Thyroid gland (tissue), 4 donors: ENCODE results near the gene CA7. TPM values are rescaled to one million over a fixed set of nuclear protein-coding genes. Genes with fewer than 3 reads are reported as not detected.
A peak's percentile ranks its signal among the peaks of the same experiment; 100 is the strongest.

Source experiments
- DNase-seq, 2 donors: peaks; one replicate each; pipeline ENCODE4 v3.0.0-alpha.2; 2019
- H3K27ac ChIP-seq, 3 donors: fragments of 200-600 bp; sonication (generic); 1 replicate in 2 of 3; 2 replicates in 1 of 3; pipeline ENCODE4 v1.5.1; 2016 to 2019; ENCODE audit warnings: mild to moderate bottlenecking in 1 of 3, moderate library complexity in 1 of 3
- H3K27me3 ChIP-seq: fragments of 200-600 bp; sonication (generic); one replicate; pipeline ENCODE4 v1.5.1; 2019
- H3K36me3 ChIP-seq, 2 donors: fragments of 200-600 bp; sonication (generic); one replicate each; pipeline ENCODE4 v1.5.1; 2016 to 2019
- H3K4me1 ChIP-seq, 2 donors: fragments of 200-600 bp; sonication (generic); one replicate each; pipeline ENCODE4 v1.5.1; 2017 to 2019
- H3K4me3 ChIP-seq, 3 donors: fragments of 200-600 bp; sonication (generic); replicated peaks in 1 of 3; 1 replicate in 2 of 3; 2 replicates in 1 of 3; pipeline ENCODE4 v1.5.1; 2016; ENCODE audit warnings: mild to moderate bottlenecking in 1 of 3
- H3K9me3 ChIP-seq: fragments of 200-600 bp; sonication (generic); one replicate; pipeline ENCODE4 v1.5.1; 2017
- POLR2A ChIP-seq, 2 donors: fragments of 450-650 bp; IDR thresholded peaks; one replicate each; pipeline ENCODE4 v1.6.1; 2017; ENCODE audit warnings: antibody characterized with exemption in 2 of 2, mild to moderate bottlenecking in 2 of 2, moderate library complexity in 1 of 2
- WGBS, 2 donors: methylation state at CpG; one replicate each; pipeline ENCODE4 v1.1.5; 2017; 5-methylcytosine and 5-hydroxymethylcytosine counted together
- intact Hi-C: fragments of 100-400 bp; cut with DNase I; formaldehyde crosslinking; loops from one replicate; pipeline ENCODE4 v1.15.1; 2023
- total RNA-seq, 4 donors: library from RNA; depleted of rRNA; stranded (reverse); fragments of >200 nt; gene quantifications; one replicate each; pipeline ENCODE4 v1.2.3, GENCODE V29; 2016
- TF ChIP-seq, protein P1 (sequence below), 6 experiments: fragments of 200-600 bp in 3 of 6; fragments of 450-650 bp in 3 of 6; sonication (generic) in 3 of 6; IDR thresholded peaks; one replicate each; pipeline ENCODE4 v1.5.1; 2016 to 2019; ENCODE audit warnings: antibody characterized with exemption in 6 of 6, mild to moderate bottlenecking in 2 of 6, inconsistent platforms in 1 of 6, moderate library complexity in 1 of 6

Gene CA7
- total RNA-seq, 4 donors from 2014 or later, result 0.46 TPM; not detected in 3

DNA sequence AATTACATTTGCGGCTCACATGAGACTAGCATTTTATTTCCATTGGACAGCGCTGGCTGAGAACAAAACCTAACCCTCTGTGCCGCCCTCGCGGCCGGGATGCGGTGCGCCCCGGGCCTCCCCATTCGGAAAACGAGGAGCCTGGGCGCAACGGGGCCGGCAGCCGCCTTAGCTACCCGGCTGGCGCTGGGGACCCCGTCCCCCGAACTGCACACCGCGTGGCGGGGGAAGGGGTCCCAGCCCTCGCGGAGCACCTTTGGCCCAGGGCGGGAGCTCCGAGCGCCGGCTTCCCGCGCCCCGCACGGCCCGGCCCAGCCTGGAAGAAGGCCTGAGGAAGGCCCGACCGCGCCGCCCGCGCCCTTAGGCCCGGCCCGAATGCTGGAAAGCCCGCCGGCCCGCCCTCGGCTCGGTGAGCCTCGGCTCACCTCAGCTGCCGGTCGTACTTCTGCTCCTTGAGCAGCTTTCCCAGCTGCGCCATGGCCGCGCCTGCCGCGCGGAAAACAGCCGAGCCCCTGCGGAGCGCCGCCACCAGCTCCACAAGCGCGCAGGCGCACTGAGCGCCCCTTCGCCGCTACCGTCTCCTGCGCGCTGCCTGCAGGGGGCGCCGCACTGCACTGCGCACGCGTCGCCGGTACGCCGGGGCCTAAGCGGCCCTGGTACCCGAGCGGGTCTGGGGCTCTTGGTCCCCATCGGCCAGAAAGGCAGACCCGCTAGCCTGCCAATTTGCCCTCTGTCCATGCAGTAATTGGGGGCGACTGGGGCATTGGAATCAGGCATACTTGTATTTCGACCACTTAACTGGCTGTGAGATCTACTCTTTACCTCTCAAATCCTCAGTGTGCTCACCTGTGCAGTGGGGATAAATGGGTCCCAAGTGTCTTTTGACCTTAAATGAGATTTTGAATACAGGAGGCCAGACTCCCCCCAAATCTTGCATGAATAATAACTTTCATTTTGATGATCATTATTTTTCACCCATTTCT is 13.5 kb upstream of the CA7 start, which contains the start of gene NAE1:
Gene NAE1, minus strand, starts transcription at position 555 of the 983 bp plus-strand sequence. Its CDS starts 77 bp downstream, at position 478.
- Histone ChIP-seq H3K27ac (peak within 1 kb of the TSS; percentile 73 to 90 (median 89)), H3K27me3 (no peaks in the 10 kb centered on the region), H3K4me3 (peak within 1 kb of the TSS; percentile 12 to 99 (median 83)), H3K9me3 (no peaks in the 10 kb centered on the region), H3K4me1 (peaks cover 9 to 15% of the 10 kb centered on the region in 2 donors), H3K36me3 (peaks cover 5 to 6% of the 10 kb centered on the region in 2 donors)
- DNase-seq, result peak; percentile 80 to 86
- intact Hi-C loops, result loop anchor here (5.0 kb wide), 1 partner anchor 37 kb away; no protein-coding TSS in a partner anchor
- 1 to 2% methylated on average over 37 to 47 of the region's 84 CpGs for WGBS, 2 donors
- TF ChIP-seq, protein P1, sequence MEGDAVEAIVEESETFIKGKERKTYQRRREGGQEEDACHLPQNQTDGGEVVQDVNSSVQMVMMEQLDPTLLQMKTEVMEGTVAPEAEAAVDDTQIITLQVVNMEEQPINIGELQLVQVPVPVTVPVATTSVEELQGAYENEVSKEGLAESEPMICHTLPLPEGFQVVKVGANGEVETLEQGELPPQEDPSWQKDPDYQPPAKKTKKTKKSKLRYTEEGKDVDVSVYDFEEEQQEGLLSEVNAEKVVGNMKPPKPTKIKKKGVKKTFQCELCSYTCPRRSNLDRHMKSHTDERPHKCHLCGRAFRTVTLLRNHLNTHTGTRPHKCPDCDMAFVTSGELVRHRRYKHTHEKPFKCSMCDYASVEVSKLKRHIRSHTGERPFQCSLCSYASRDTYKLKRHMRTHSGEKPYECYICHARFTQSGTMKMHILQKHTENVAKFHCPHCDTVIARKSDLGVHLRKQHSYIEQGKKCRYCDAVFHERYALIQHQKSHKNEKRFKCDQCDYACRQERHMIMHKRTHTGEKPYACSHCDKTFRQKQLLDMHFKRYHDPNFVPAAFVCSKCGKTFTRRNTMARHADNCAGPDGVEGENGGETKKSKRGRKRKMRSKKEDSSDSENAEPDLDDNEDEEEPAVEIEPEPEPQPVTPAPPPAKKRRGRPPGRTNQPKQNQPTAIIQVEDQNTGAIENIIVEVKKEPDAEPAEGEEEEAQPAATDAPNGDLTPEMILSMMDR (IDR thresholded peaks at IDR 0.05), result peak; percentile 77 to 99 (median 96)
- peak; percentile 83 to 86 for TF ChIP-seq POLR2A (IDR thresholded peaks at IDR 0.05)

DNA sequence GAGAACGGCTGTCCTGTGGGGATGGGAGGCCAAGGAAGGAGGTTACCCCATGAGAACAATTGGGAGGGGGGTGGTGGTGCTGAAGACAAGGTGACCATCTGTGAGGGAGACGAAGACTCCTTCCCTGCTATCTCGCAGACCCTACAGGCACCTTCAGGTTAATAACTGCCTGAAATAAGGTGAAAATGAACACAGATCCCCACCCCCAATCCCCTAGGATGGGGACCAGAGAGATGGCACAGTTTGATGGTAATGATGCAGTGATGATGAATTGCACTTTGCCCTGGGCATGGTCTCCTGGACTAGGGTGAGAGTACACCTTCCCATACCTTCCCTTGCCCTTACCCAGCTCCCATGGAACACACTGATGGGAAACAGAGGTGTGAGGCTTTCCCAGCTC is 12.0 kb upstream of the CA7 start:
- Histone ChIP-seq H3K27me3 (no peaks in the 10 kb centered on the region), H3K4me1 (peaks cover 9 to 15% of the 10 kb centered on the region in 2 donors), H3K9me3 (no peaks in the 10 kb centered on the region), H3K36me3 (no peaks in the 10 kb centered on the region), H3K4me3 (no peak overlapping the region), H3K27ac (no peak overlapping the region)
- DNase-seq, result no peak
- 81 to 84% methylated on average over 3 of the region's 3 CpGs for WGBS, 2 donors
- intact Hi-C loops, result loop anchor here (5.0 kb wide), 1 partner anchor 35 kb away; no protein-coding TSS in a partner anchor
- TF ChIP-seq, protein P1 (IDR thresholded peaks at IDR 0.05), result no peak
- TF ChIP-seq POLR2A (IDR thresholded peaks at IDR 0.05), result no peak

DNA sequence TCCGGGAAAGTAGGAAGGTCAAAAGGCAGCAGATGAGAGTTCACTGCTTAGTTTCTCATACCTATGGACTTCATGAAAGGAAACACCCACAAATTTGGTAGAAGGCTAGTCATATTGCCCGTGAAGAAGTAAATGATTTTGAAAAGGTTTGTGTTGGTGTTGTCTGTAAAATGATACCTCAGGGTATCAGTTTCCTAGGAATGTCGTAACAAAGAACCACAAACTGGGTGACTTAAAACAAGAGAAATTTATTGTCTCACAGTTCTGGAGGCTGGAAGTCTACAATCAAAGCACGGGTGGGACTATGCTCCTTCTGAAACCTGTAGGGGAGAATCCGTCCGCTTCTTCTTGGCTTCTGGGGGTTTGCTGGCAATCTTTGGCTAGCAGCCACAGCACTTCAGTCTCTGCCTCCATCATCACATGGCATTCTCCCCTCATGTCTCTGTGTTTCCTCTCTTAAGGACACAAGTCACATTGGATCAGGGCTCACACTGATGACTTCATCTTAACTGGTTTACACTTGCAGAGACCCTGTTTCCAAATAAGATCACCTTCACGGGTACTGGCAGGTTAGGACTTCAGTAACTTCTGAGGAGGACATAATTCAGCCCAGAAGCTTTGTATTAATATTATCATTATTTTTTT is 11.4 kb upstream of the CA7 start:
- H3K27me3 ChIP-seq, result no peaks in the 10 kb centered on the region
- no peak for DNase-seq
- TF ChIP-seq POLR2A (IDR thresholded peaks at IDR 0.05), result no peak
- TF ChIP-seq, protein P1 (IDR thresholded peaks at IDR 0.05), result no peak
- no peak overlapping the region for H3K4me3 ChIP-seq
- peaks cover 9 to 15% of the 10 kb centered on the region in 2 donors for H3K4me1 ChIP-seq
- no peaks in the 10 kb centered on the region for H3K9me3 ChIP-seq
- intact Hi-C loops, result loop anchor here (5.0 kb wide), 1 partner anchor 35 kb away; no protein-coding TSS in a partner anchor
- no peak overlapping the region for H3K27ac ChIP-seq
- 79 to 84% methylated on average over 7 of the region's 7 CpGs for WGBS, 2 donors
- no peaks in the 10 kb centered on the region for H3K36me3 ChIP-seq

DNA sequence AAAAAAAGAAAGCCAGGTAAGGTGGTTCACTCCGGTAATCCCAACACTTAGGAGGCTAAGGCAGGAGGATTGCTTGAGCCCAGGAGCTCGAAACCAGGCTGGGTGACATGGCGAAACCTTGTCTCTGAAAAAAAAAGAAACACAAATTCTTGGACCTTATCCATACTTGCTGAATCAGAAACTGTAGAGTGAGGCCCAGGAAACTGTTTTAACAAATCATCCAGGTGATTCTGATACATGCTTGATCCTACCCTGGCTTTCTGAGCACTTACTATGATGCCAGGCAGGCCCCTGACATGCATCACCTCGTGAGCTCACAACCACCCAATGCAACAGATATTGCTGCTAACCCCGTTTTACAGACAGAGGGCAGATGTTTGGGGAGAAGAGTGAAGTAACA is 9.5 kb upstream of the CA7 start:
- H3K36me3 ChIP-seq, result no peaks in the 10 kb centered on the region
- H3K9me3 ChIP-seq, result no peaks in the 10 kb centered on the region
- H3K4me1 ChIP-seq, result peaks cover 2 to 3% of the 10 kb centered on the region in 2 donors
- no peak overlapping the region for H3K4me3 ChIP-seq
- TF ChIP-seq POLR2A (IDR thresholded peaks at IDR 0.05), result no peak
- TF ChIP-seq, protein P1 (IDR thresholded peaks at IDR 0.05), result no peak
- no peak overlapping the region for H3K27ac ChIP-seq
- no peaks in the 10 kb centered on the region for H3K27me3 ChIP-seq
- intact Hi-C loops, result loop anchor here (5.0 kb wide), 1 partner anchor 33 kb away; no protein-coding TSS in a partner anchor
- WGBS, 2 donors, result 84 to 91% methylated on average over 5 of the region's 5 CpGs
- DNase-seq, result no peak
